Stimulated activated CD8-positive, alpha-beta memory T cell treated with anti-CD3 and anti-CD28 coated beads, Interleukin-12 subunit alpha, Interleukin-12 subunit beta, amount 100 ng/mL, for 4 hours (primary cell): ENCODE results near the gene CENPK.
"Not testable (repeated sequence)": the region's sequence is repeated elsewhere in the genome, so short reads cannot be mapped to it uniquely, and the experiment has no call there.

ENCODE experiments used
- DNase-seq: peaks from one replicate; pipeline ENCODE4 v3.0.0-alpha.2; 2020; ENCODE audit warnings: low read depth

The CENPK gene, protein sequence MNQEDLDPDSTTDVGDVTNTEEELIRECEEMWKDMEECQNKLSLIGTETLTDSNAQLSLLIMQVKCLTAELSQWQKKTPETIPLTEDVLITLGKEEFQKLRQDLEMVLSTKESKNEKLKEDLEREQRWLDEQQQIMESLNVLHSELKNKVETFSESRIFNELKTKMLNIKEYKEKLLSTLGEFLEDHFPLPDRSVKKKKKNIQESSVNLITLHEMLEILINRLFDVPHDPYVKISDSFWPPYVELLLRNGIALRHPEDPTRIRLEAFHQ

DNA sequence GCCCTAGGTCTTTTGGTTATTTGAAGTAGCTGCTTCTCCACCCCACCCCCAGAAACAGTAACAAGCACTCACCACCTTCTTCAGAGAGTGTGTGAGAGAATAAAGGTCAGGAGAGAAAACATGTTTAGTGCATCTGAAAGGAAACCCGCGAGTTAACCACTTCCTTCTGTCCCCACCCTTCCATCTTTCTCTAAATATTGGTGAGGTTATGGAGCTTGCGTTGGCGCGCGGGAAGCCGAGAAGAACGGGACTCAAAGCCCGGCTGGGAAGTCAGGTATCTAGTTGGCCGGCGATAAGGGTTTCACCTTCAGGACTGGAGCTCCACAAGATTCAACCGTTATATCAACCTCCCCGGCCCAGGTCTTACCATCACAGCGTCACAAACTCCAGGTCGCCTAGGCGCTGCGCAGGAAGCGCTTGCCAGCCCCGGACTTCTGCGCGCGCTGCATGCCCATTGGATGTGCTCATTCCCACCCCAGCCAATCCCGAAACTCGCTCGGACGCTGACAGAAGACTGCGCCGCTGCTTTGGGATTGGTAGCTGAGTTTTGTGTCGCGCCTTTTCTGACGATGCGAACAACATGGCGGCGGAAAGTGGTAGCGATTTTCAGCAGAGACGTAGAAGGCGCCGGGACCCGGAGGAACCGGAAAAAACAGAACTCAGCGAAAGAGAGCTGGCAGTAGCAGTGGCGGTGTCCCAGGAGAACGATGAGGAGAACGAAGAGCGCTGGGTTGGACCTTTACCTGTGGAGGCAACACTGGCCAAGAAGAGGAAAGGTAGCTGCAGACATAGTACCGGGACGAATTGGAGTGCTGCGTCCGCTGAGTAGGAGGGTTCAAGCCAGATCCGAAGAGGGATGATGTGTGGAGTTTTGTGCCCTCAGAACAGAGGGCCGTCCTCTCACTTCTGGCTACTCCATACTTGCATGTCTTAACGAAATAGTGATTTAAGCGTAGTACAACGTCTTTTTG lies at the start of gene CENPK, which contains the start of gene PPWD1:
CENPK (minus strand) TSS at position 438 of the 971 bp plus-strand sequence. CDS start 8,261 bp downstream, outside the sequence.
PPWD1 (plus strand) TSS at position 566 of the 971 bp plus-strand sequence; CDS start at position 581, 15 bp downstream.
- DNase-seq = peak; percentile 87

DNA sequence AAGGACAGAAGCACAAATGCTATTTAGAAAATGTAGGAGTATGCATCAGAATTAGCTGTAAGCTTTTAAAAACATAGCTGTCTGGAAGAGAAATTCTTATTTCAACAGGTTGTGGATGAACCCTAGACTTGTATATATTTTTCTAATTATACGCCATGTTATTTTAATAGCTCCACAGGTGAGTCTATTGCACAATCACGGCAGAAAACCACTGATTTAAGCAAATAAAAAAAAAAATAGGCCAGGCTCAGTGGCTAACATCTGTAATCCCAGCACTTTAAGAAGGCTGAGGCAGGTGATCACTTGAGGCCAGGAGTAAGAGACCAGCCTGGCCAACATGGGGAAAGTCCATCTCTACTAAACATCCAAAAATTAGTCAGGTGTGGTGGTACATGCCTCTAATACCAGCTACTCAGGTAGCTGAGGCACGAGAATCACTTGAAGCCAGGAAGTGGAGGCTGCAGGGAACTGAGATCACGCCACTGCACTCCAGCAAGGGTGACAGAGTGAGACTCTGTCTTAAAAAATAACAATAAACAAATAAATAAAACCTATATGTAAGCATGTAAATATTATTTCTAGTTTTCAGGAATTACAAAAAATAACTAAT lies 49.4 kb upstream of the CENPK start:
- DNase-seq = no peak

DNA sequence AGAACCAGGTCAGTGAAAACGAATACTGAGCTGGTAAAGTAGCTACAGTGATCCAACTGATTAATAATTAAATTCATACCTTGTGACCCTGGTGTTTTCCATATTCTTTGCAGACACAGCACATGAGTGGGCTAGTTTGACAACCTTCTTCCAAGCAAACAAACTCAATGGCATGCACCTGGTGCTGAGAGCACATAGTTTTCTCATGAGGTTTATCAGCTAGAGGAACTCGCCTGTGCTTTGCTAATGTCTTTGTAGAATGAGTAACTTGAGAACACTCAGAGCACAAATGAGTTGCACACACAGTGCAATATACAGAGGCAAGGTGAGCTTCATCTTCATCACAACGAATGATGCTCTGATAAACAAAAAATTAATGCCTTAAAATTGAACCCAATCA lies 48.6 kb upstream of the CENPK start:
- DNase-seq = no peak

DNA sequence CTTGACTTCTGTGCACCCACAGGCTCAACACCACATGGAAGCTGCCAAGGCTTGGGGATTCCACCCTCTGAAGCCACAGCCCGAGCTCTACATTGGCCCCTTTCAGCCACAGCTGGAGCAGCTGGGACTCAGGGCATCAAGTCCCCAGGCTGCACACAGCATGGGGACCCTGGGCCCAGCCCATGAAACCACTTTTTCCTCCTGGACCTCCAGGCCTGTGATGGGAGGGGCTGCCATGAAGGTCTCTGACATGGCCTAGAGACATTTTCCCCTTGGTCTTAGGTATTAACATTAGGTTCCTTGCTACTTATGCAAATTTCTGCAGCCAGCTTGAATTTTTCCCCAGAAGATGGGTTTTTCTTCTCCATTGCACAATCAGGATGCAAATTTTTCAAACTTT lies 38.8 kb upstream of the CENPK start:
- not testable (repeated sequence) for DNase-seq

DNA sequence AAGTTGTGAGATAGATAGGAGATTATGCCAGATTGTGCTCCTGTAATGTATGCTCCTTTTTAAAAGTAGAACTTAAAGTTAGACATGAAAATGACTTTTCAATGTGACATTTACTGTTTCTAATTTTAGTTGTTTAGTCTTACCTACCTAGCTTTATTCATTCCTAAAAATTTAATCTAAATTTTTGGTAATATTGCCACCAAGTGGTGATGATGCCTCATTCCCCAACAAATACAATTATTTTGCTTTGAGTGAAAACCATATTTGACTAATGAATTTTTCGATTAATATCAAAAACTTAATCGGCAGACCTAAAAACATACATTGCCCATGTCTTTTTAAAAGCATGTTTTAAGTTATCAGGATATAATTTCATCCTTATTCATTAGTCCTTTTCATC lies 25.7 kb upstream of the CENPK start:
- DNase-seq = no peak

DNA sequence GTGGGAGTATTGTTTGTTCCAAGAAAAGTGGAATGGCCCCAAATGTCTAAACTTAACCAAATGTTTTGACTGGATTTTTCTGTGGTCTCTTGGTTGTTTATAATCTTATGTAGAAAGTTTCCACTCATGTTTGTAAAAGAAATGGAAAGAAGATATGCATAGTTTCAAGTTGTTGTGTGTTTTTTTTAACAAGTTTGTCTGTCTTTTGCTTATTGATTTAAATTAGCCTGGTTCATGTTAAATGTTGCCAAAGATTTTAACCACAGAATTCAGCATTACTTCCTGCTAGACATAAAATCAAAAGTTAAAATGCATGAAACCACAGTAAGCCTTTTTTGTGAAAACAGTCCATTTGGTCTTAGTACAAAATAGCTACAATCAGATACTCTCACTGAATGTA lies 14.2 kb upstream of the CENPK start:
- DNase-seq = no peak

DNA sequence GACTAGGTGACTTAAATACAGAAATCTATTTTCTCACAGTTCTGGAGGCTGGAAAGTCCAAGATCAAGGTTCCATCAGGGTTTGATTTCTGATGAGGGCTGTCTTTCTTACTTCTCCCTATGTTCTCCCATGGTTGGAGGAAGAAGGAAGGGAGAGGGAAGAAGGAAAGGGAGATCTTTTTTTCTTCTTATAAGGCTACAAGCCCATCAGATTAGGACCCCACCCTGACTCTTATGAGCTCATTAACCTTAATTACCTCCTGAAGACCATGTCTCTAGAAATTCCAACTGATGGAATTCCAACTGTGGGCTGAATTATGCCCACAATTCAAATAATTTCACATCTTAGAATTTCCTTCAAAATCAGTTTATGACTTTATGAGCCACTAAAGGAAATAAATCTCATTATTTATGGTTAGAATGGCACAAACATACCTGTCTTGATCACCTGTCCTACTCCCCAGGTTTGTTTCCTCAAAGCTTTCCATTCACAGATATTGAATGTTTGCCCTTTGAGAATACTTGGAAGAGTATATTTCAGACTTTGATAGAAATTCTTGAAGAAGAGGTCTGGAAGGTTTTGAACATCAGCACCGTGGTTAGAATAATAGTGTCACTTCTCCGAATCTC lies 7.7 kb upstream of the CENPK start:
- no peak for DNase-seq

DNA sequence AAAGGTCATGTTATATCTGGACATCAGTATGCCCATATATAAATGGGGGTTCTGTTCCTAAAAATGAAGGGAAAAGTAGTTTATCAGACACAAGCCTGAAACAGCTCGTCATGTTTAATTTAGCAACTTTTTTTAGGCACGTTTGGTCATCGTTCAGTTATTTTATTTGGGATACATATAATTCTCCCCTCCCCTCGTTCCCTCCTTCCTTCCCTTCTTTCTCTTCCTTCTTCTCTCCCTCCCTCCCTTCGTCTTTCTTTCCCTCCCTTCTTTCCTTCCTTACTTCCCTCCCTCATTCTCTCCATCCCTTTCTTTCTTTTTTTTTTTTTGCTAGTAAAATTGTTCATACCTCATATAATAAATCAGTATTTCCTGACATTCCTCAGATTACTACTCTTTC lies 3.5 kb upstream of the CENPK start:
- no peak for DNase-seq

DNA sequence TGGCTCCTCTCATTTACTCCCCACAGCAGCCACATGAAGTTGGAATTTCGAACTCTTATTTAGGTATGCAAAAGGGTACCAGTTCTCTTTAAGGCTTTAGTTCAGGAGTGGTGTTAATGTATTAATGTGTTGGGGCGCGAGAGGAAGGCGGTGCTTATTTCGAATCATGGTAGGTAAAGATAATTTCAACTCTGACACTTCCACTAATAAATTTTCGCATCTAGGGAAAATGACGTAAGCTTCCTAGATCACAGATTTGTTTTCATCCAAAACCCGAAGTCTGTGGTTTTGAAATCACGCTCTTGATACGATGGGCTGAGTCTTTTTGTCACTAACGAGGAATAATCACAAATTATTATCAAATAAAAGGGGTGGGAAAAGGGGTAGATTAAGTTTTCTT lies 809 bp upstream of the CENPK start:
- no peak for DNase-seq

DNA sequence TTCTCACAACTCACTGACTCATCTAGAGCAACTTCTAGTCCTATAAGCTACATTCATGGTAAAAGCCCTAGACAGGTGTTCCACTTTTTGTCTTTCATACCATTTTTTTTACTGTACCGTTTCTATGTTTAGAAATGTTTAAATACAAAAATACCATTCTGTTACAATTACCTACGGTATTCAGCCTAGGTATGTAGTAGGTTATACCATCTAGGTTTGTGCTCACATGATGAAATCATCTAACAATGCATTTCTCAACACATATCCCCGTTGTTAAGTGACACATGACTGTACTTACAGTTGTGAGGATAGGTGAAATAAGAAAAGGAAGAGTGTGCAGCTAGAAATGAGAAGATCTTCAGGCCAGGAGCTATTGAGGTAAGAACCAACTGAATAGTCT lies 6.2 kb downstream of the CENPK start:
- DNase-seq = no peak

DNA sequence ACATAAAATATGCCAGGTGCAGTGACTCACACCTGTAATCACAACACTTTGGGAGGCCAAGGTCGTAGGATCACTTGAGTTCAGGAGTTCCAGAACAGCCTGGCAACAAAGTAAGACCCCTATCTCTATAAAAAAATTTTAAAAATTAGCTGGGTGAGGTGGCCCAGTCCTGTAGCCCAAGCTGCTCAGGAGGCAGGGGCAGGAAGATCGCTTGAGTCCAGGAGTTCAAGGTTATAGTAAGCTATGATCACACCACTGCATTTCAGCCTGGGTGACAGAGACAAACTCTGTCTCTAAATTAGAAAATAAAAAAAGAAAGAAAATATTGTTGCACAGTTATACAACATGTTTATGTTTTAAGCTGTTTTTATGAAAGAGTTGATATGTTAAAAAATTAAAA lies 6.8 kb downstream of the CENPK start:
- no peak for DNase-seq

DNA sequence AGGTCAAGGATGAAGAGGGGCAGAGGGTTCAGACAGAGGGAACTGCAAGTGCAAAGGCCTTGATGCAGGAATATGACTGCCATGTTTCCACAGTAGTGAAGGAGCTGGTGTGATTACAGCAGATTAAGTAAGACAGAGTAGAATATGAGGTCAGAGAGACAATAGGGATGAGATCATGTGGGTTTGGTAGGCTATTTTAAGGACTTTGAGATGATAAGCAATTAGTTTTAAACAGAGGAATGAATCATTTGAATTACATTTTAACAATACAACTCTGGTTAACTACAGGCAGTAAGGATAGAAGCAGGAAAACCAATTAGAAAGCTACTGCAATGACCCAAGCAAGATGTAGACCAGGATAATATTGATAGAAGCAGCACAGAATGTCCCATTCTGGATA lies 7.7 kb downstream of the CENPK start:
- no peak for DNase-seq

DNA sequence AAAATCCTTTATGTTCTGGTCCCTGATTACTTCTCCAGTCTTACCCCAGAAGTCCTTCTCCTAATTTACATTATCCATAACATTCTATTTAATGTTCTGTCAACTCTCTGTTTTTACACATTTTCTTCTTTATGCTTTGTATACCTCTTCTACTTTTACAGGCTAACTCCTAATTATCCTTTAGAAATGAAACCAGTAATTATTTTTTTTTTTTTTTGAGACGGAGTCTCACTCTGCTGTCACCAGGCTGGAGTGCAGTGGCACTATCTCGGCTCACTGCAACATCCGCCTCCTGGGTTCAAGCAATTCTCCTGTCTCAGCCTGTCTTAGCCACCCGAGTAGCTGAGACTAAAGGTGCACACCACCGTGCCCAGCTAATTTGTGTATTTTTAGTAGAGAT lies 9.0 kb downstream of the CENPK start:
- DNase-seq = no peak

DNA sequence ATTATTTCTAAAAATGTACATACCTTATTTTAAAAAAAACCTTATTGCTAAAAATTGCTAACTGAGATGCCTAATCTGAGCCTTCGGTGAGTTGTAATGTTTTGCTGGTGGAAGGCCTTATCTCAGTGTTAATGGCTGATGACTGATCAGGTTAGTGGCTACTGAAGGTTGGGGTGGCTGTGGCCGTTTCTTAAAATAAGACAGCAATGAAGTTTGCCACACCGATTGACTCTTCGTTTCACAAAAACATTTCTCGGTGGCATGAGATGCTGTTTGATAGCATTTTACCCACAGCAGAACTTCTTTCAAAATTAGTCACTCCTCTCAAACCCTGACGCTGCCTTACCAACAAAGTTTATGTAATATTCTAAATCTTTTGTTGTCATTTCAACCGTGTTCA lies 14.7 kb downstream of the CENPK start:
- no peak for DNase-seq

DNA sequence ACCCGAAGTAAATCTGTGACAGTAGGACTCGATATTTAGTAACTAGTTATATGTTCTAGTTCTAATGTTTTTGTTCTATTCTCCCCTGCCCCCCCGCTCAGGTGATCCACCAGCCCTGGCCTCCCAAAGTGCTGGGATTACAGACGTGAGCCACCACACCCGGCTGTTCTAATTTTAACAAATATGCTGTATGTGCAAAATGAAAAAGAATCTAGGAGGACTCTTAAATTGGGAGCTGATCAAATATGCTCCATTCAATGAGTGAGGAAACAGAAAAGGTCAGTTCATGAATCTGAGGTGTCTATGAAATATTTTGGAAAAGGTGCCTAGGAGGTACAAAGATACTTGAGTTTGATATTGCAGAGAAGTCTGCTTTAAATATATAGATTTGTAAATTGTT lies 16.8 kb downstream of the CENPK start:
- no peak for DNase-seq

DNA sequence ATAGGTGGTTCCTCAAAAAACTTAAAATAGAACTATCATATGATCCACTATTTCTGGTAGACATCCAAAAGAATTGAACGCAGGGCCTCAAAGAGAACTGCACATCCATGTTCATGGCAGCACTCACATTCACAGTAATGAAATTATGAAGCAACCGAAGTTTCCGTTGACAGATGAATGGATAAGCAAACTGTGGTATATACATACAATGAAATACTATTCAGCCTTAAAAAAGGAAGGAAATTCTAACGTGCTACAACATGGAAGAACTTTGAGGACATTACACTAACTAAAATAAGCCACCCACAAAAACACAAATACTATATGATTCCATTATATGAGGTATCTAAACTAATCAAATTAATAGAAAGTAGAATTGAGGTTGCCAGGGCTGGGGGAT lies 18.5 kb downstream of the CENPK start:
- DNase-seq = no peak

DNA sequence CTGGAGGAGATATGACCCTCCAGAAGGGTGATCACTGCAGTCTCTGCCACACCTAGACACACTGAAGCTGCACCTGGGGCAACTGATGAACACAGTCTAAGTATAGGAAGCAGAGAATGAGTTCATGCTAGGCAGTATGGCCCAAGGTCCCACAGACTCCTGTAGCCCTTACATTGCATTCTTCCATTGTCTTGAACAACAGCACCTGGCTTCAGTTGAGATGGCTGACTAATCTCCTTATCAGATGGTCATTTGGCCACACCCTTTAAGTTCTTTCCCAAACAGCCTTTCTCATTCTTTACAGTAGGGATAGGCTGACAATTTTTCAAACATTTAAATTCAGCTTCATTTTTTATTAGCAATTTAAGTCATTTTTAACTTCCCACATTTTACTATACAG lies 23.1 kb downstream of the CENPK start:
- no peak for DNase-seq

DNA sequence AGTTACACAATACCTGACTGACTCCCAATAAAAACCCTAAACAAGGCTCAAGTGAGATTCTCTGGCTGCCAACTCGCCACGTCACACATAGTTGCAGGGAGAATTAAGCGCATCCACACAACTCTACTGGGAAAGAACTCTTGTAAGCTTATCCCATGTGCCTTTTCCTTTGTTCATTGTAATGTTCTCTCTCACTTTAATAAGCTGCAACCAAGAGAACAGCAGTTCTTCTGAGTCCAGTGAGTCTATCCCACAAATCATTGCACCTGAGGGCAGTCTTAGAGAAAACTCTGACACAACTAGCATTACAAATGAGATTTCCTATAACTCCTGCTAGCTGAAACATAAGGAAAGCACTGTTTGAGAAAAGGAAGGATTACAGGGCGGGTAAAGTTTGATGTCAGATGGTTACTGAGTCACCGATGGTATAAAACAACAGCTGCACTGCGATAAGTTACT lies 27.4 kb downstream of the CENPK start:
- DNase-seq = no peak

DNA sequence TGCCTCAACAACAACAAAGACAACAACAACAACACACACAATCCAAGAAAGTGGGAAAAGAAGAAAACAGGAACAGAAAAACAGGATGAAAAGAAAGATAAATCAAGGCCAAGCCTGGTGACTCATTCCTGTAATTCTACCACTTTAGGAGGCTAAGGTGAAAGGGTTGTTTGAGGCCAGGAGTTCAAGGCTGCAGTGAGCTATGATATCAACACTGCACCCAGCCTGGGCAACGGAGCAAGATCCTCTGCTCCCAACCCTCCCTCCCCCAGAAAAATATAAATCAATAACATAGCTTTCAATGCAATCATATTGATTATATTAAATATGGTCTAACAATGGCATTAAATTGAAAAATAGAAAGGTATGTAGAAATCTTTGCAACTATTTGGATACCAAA lies 32.1 kb downstream of the CENPK start:
- no peak for DNase-seq

DNA sequence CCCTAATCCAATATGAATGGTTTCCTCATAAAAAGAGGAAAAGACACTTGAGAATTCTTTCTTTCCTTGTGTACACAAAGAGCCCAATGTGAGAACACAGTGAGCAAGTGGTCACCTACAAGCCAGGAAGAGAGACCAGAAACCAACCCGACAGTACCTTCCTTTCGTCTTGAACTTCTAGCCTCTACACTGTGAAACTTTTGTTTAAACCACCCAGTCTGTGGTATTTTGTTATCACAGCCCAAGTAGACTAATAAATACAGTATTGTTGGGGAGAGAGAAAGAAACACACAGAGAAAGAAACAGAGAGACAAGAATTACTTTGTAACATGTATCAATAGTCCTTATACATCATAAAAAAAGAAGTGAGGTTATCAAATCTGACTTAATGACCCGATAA lies 37.2 kb downstream of the CENPK start:
- DNase-seq = no peak

DNA sequence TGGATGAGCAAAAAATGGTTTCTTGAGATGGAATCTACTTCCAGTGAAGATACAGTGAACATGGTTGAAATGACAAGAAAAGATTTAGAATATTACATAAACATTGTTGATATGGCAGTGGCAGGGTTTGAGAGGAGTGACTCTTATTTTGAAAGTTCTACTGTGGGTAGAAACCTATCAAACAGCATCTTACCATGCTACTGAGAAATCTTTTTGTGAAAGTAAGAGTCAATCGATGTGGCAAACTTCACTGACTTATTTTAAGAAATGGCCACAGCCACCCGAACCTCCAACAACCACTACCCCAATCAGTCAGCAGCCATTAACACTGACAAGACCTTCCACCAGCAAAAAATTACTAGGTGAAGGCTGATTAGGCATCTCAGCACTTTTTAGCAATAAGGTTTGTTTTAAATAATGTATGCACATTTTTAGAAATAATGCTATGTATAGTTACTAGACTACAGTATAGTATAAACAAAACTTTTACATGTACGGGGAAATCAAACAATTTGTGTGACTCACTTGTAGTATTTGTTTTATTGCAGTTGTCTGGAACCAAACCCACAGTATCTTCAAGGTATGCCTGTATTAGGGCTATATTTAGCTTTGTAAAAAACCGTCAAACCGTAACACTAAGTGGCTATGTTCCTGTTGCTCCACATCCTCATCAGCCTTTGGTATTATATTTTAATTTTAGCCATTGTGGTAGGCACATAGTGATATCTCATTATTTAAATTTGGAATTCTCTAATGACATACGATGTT lies 50.6 kb downstream of the CENPK start:
- no peak for DNase-seq
